HG03064 (cell line): Measurements from ENCODE around the gene NKAIN2.
"Not testable (repeated sequence)": the region's sequence is repeated elsewhere in the genome, so short reads cannot be mapped to it uniquely, and the experiment has no call there.

Source experiments
- ATAC-seq: cut with Tn5 transposase; IDR thresholded peaks from one replicate; pipeline ENCODE4 v1.9.1; 2021; ENCODE audit warnings: low read depth; ENCODE audit not compliant: unreplicated experiment

The NKAIN2 gene

GRCh38 chr6:123953920-123954319 is 150.3 kb downstream of the NKAIN2 start:
- no peak for ATAC-seq

- no peak for ATAC-seq
These were observed 153.0 kb downstream of the NKAIN2 start for GRCh38 chr6:123956492-123957139.

- ATAC-seq = no peak
These were observed 158.8 kb downstream of the NKAIN2 start for GRCh38 chr6:123962508-123962907.

GRCh38 chr6:123965894-123966293 is 162.2 kb downstream of the NKAIN2 start:
- no peak for ATAC-seq

GRCh38 chr6:123966618-123967017 is 163.0 kb downstream of the NKAIN2 start:
- no peak for ATAC-seq

GRCh38 chr6:123967905-123968304 is 164.2 kb downstream of the NKAIN2 start:
- no peak for ATAC-seq

GRCh38 chr6:123972600-123973294 is 169.1 kb downstream of the NKAIN2 start:
- no peak for ATAC-seq

GRCh38 chr6:123980311-123980710 is 176.6 kb downstream of the NKAIN2 start:
- ATAC-seq = no peak

GRCh38 chr6:123986938-123987337 is 183.3 kb downstream of the NKAIN2 start:
- ATAC-seq = no peak

- ATAC-seq = not testable (repeated sequence)
These were observed 186.3 kb downstream of the NKAIN2 start for GRCh38 chr6:123989918-123990317.

- no peak for ATAC-seq
These were observed 186.7 kb downstream of the NKAIN2 start for GRCh38 chr6:123990376-123990775.

GRCh38 chr6:123994168-123994567 is 190.5 kb downstream of the NKAIN2 start:
- no peak for ATAC-seq

- ATAC-seq = no peak
These were observed 191.4 kb downstream of the NKAIN2 start for GRCh38 chr6:123994891-123995635.

GRCh38 chr6:123997223-123997622 is 193.6 kb downstream of the NKAIN2 start:
- ATAC-seq = no peak

- no peak for ATAC-seq
These were observed 198.9 kb downstream of the NKAIN2 start for GRCh38 chr6:124002377-124003081.

GRCh38 chr6:124007266-124007665 is 203.6 kb downstream of the NKAIN2 start:
- no peak for ATAC-seq

- no peak for ATAC-seq
These were observed 204.6 kb downstream of the NKAIN2 start for GRCh38 chr6:124008000-124008987.

GRCh38 chr6:124008988-124009765 is 205.5 kb downstream of the NKAIN2 start:
- ATAC-seq = no peak

GRCh38 chr6:124010574-124010973 is 206.9 kb downstream of the NKAIN2 start:
- ATAC-seq = no peak
